Measurements from ENCODE around the gene FBXO10.
A peak's percentile ranks its signal among the peaks of the same experiment; 100 is the strongest.
"Not testable (repeated sequence)": the region's sequence is repeated elsewhere in the genome, so short reads cannot be mapped to it uniquely, and the experiment has no call there.

Gene FBXO10

DNA sequence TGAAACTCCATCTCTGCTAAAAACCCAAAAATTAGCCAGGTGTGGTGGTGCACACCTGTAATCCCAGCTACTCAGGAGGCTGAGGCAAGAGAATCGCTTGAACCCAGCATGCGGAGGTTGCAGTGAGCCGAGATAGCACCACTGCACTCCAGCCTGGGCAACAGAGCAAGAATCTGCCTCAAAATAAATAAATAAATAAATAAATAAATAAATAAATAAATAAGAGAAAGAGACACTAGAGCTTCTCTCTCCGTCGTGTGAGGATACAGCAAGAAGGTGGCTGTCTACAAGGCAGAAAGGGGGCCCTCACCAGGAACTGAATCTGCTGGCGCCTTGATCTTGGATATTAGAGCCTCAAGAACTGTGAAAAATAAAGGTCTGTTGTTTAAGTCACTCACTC is 102.2 kb downstream of the FBXO10 start:
- not testable (repeated sequence) for FAIRE-seq

DNA sequence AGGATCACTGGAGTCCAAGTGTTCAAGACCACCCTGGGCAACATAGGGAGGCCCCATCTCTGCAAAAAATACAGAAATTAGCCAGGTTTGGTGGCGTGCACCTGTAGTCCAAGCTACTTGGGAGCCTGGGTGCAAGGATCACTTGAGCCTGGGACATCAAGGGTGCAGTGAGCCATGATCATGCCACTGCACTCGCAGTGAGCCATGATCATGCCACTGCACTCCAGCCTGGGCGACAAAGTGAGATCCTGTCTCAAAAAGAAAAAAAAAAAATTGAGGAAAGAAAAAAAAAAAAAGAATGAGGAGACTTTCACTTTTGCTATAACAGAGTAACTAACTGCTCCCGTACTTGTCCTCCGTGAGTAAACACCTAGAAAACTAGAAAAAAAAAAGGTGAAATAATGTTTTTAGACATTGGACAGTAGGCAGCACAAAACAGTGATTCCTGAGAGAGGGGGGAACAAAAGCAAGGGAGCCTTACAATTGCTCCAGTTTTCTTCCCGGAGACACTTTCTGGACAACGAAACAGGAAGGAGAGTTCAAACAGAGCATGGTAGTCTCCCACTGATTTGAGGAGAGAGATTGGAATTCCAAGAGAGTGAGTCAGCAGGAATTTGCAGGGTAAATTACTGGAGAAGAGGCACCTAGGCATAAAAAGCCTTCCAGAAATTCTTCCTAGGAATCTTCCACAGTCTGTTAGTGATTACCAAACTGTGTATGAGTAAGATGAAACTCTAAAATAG is 104.1 kb downstream of the FBXO10 start:
- peak; percentile 100 for FAIRE-seq

DNA sequence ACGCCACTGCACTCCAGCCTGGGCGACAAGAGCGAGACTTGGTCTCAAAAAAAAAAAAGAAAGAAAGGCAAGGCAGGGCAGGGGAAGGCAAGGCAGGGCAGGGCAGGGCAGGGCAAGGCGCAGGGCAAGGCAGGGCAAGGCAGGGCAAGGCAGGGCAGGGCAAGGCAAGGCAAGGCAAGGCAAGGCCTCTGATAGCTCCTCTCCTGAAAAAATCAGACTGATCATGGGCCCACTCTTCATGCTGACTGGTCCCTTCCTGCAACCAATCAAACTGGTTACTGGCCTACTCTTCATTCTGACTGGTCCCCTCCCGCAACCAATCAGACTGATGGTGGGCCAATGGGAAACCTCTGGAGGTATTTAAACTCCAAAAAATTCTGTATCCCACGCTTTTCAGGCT is 107.6 kb downstream of the FBXO10 start:
- FAIRE-seq = no peak

DNA sequence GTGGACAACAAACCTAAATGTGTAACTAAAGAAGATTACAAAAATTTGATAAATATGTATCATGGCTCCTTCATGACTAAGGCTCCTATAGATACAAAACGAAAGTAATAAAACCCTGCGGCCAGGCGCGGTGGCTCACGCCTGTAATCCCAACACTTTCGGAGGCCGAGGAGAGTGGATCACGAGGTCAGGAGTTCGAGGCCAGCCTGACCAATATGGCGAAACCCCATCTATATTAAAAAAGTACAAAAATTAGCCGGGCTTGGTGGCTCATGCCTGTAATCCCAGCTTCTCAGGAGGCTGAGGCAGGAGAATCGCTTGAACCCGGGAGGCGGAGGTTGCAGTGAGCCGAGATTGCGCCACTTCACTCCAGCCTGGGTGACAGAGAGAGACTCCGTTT is 108.7 kb downstream of the FBXO10 start:
- not testable (repeated sequence) for FAIRE-seq

DNA sequence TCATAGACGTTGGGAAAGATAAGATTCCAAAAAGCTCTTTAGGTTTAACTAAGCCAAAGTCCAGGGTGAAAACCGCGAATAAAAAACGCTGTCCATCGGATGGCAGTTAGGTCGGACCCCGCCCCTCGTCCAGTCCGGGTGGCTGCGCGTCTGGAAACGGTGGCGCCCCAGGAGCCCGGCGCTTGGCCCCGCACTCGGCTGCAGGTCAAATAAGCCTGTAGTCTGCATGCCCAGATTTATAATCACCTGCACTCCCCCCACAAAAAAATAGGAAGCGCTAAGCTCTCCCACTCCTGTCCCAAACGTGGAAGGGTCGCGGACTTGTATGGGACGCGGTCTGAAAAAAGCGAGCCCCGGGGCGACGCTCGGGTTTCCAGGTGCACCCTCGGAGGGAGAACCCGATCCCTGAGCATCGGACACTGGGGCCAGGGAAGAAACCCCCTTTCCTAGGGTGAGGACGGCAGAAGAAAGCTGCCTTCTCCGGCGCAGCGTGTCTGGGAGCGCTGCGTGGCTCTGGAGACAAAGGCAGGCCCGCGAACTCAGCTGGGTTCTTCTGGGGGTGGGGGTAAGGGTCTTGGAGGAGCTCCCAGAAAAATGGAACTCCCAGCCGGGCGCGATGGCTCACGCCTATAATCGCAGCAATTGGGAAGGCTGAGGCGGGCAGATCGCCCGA is 110.0 kb downstream of the FBXO10 start:
- peak; percentile 42 for FAIRE-seq

DNA sequence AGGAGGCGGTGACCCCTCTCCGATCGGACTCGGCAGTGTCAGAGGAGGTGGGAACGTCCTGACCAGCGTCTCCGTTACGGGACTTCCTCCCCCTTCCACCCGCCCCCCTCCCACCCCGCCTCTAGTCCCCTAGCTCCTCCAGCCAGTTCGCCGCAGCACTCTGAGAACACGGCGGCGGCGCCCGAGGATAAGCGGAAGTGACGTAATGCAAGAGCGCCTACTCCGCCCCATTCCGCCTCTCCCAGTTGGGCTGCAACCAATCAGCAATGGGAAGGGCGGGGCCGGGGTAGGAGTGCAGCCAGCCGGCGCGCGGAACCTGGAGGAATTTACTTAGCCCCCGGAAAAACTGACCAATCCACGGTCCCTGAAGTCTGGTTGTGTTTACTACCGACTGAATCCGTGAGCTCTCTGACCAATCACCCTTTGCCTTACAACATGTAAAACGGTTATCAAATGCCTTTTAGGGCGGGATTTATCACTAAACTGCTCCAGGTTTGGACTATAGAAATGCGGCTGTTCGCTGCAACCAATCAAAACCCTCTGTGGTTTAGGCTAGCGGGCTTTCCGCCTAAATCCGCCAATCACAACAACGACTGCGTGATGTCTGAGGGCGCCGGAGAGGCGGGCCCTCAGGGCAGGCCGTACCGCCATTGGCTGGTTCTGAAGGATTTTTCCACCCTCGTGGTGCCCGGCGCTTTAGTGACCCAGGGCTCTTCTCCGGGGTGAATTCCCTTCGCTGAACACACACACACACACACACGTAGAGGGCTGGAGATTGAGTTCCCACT is 110.7 kb downstream of the FBXO10 start, which contains the start of gene ZBTB5:
ZBTB5 (minus strand) TSS at position 202 of the 788 bp plus-strand sequence. CDS start 22,899 bp downstream, outside the sequence.
- peak; percentile 99 for FAIRE-seq

DNA sequence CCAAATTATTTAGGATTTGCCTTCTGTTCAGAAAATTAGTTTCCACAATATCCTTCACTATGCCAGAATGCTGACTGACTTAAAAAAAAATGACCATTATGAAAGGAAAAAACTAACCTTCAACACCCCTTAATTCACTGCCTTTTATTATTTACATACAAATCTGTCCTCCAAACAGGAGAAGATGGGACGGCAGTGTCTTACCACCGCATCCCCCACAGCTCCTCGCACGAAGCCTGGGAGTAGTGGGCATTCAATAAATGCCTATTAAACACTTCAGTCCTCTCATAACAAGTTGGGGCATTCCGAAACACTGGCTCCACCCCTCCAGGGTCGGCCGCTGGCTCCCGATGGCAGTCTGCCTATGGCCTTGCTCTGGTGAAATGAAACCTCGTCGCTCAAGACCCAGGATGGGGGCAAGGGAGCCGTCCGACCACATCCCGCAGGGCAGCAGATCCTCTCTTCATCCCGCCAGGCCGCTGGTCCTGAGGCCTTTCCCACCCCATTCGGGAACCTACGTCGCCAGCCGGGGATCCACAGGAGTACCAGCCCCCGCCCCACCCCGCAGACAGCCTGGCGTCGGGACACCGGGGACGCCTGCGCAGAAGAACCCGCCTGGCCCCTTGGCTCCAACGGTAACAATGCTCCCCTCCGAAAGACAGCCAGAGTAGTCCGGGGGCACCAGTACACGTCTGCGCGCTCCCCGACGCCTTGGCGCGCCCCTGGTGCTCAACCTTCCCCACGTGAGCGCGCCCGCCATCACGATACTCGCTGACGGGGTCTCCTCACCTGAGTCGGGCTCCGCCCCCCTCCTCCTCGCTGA is 111.5 kb downstream of the FBXO10 start:
- FAIRE-seq = peak; percentile 45

DNA sequence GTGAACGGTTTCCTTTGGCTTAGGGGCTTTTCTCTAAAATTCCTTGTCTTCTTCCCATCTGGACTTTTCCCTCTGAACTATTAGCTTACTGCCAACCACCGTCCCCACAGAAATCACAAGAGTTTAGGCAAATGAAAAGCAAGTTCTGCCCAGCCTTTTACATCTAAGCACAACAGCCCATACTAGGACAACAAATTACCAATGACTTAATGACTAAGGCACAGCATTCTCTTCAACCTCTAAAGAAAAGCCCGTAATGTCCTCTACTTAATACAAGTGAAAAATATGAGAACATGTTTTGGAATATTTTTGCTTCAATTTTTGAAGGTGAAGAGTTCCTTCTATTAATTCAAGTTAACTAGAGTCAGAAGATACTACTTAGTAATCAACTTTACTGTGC is 112.2 kb downstream of the FBXO10 start:
- no peak for FAIRE-seq

All from G401.6 (cell line).